Erythroblast (primary cell): ENCODE data around the gene ANKFN1.

ENCODE experiments used
- DNase-seq, 2 experiments: peaks; one replicate each; lab custom pipeline; 2025; lab: John Stamatoyannopoulos, UW
- GATA1 ChIP-seq: IDR thresholded peaks from 2 replicates; pipeline ENCODE4 v1.6.1; 2011; ENCODE audit warnings: low read depth, mild to moderate bottlenecking, control low read depth, low read length, moderate library complexity
- POLR2A ChIP-seq: IDR thresholded peaks from 2 replicates; pipeline ENCODE4 v1.6.1; 2011; ENCODE audit warnings: mild to moderate bottlenecking, low read length

The ANKFN1 gene

DNA sequence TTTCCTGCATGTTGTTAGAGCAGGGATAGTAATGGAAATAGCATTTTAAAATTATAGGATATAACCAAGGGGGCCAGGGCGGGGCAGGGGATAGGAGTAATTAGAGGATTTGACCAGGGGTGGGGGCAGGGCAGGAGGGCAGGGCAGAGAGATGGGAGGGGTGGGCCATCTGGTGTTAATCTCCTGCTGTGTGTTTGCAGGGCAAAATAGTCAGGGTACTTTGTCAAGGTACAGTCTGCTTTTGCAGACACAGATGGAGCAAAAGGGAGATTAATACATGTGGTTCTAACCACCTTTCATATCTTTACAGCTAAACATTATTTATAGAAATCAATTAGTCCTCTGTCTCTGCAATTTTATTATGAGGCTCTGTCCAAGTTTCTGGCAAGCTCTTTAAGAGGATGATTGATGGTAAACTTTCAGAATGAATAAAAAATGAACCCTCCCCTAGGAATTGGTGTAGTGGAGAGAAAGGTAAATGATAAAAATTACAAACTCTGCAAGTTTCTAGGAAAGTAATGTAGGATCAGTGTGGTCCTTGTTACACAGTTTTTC, 6.6 kb downstream of the ANKFN1 start:
- TF ChIP-seq GATA1 (no peak), POLR2A (no peak)
- DNase-seq = no peak

DNA sequence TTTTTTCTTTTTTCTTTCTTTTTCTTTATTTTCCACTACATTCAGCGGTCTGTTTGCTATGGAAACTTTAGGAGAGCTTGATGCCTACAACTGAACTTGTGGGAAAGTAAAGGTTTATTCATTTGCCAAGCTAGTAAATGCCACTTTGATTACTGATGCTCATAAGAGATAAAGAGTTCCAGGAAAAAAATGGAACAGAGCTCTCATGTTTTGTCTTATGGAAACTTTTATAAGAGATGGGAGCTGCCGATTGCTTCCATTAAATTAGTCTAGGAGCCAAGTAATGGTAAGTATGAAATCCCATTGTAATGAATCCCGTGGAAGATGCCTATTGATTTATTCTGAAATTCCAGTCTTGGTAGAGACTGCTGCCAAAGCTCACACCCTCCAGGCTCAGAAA, 7.1 kb downstream of the ANKFN1 start:
- DNase-seq = no peak
- no peak for TF ChIP-seq GATA1
- no peak for TF ChIP-seq POLR2A

DNA sequence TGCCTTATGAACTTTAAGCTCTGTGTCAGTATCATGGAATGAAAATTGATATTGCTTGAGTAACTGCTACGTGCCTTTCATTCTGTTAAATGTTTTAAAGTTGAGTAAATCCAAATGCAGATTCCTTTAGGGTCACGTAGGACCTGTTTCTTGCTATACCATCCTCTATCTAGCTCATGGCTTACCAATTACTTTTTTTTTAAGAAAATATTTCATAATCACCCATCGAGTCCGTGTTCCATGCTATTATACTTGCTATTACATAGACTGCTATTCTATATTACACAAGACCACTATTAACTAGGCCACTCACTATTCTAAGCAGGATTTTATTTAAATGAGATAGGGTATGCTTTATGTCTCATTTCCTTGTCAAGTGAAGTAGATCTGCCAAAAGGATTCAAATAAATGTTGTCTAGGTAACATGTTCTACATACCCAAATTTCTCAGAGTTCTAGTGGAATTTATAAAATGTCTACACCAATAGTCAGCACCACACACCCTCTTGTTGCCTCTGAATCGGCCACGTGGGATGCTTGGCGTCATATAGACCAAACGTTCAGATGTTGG, 11.9 kb downstream of the ANKFN1 start:
- DNase-seq = no peak
- TF ChIP-seq GATA1 = no peak
- TF ChIP-seq POLR2A = no peak

DNA sequence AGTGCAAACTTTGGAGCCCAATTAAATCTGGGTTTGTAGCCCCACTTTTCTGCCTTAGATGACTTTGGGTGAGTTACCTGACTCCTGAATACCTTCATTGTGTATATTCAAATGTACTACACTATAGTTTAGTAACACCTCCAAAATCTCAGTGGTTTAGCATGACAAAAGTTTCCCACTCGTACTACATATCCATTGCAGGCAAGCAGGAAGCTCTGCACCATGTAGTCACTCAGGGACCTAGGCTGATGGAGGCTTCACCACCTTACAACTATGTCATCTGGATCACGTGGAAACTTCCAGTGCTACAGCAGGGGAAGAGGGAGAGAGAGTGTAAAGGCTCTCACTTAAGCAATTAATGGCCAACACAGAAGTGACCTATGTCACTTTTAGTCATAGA, 14.2 kb downstream of the ANKFN1 start:
- no peak for DNase-seq
- TF ChIP-seq GATA1 (no peak), POLR2A (no peak)

DNA sequence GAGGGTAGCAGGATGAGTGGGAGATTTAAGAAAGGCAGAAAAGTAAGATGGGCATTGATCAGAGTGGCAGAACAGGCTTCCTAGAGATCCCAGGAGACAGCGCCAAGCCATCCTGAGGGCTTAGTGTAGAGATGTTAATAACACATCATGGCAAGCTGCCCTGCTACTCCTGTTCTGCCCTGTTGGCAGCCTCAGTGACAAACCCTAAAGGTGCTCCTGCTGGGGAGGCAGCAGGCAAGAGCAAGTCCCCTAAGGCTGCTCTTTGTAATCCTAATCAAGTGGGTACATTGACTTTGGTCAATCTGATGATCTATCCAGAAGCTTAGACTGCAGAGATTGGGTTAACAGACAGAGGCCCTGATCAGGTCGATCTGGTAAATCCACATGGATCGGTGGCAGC, 16.3 kb downstream of the ANKFN1 start:
- DNase-seq = no peak

DNA sequence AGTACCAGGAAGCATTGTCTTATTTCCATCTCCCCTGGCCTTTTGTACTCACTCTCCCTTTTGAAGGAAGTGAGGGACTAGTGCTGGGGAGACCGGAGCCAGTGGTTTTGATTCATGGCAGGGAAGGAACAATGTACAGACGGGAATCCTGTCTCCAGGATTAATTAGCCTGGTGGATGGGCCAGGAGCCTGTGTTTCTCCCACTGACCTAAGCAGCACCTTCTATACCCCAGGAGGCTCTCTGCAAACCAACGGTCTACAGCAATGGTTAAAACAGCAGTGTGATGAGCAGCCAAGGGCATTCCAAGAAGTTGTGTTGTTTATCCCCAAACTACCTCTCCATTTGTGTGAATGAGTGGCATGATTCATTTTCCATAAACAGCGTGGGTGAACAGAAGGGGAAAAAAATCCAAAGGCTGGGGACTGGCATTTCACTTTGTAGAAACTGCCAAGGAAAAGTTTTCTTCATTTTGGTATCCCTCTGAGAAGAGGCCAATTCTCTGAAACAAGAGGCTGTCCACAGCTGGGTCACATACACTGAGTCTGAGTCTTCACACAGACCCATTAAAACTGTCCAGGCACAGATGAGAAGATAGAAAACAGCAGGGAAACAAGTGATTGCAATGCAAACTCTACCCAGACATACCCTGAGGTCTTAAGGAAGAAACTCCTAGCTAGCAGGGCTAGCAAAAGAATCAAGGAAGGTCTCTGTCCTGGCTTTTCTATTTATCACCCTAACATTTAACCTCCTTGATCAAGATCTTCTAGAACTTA, 18.1 kb downstream of the ANKFN1 start:
- no peak for DNase-seq
- TF ChIP-seq POLR2A (no peak), GATA1 (no peak)

More for the DNA sequence above, 16.3 kb downstream of the ANKFN1 start:
- no peak for TF ChIP-seq POLR2A
- TF ChIP-seq GATA1 = no peak

DNA sequence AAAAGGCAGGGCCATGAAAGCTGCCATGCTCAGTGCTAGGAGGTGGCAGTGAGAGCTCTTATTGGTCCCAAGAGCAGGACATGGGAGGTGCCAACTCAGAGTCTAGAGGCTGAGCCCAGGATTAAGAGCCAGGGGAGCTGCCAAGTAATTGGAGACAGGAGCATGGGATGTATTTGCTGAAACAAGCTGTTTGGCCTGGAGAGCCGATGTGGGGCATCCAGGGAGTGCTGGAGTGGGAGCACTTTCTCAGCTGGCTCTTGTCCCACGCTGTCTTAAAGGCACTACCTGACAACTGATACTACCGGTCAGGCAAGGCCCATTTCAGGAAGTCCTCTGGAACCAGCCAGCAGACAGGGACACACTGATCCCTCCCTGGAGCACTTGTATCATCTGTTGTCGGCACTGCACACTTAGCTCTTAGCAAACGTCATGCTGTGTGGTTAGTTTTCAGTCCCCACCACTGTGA, 19.3 kb downstream of the ANKFN1 start:
- TF ChIP-seq POLR2A (no peak), GATA1 (no peak)
- no peak for DNase-seq

DNA sequence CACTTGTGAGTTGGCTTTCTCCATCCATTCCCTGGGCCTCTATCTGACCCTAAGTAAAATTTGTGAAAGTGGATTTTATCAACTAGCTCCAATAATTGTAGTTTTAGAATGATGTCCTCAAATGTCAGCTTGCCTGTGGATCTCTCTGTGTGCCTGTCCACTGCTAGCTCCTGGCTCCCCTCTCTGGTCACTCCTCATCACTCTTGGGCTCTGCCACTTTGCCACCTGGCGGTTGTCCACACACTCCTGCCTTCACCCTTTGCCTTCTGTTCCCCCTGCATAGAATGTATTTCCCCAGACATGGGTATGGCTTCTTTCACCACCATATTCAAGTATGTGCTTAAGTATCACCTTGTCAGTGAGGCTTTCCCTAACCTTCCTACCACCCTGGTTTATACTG, 19.8 kb downstream of the ANKFN1 start:
- DNase-seq = no peak
- TF ChIP-seq GATA1 (no peak), POLR2A (no peak)

DNA sequence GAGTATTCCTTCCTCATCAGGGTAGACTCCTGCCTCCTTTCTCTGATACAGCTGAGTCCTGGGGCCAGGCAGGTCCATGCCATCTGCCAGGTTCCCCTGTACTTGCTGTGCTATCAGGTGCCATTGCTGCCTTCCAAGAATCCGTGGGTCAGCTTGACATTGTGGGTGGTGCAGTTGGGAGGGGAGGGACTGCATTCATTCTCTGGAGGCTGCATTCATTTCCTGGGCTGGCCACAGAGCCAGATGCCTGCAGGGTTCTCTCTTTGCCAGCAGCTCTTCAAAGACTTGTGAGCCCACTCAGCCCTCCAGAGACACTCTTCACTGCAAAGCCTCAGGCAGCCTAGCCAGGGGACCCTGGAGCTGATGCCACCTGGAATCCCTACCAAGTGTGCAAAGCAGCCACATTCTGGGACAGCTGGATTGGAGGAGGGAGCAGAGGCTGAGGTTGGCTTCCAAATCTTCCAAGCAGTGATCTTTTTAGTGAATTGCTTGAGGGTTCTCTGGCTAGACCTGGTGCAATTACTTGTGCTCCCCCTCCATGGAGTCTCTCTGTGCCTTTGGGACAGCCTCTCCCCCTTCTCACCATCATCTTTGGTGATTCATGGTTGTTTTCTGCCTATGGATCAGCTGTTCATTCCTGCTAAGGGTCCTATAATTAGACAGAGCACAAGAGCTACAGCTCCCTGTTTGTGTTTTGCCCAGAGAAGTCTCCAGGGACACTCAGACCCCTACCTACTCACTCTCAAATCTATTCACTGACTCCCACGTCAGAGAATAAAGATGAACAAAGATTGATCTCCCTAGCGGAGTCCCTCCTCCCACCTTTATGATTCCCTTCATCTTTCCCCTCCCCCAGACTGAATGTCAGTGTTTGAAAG, 20.9 kb downstream of the ANKFN1 start:
- TF ChIP-seq POLR2A = no peak
- no peak for TF ChIP-seq GATA1

DNA sequence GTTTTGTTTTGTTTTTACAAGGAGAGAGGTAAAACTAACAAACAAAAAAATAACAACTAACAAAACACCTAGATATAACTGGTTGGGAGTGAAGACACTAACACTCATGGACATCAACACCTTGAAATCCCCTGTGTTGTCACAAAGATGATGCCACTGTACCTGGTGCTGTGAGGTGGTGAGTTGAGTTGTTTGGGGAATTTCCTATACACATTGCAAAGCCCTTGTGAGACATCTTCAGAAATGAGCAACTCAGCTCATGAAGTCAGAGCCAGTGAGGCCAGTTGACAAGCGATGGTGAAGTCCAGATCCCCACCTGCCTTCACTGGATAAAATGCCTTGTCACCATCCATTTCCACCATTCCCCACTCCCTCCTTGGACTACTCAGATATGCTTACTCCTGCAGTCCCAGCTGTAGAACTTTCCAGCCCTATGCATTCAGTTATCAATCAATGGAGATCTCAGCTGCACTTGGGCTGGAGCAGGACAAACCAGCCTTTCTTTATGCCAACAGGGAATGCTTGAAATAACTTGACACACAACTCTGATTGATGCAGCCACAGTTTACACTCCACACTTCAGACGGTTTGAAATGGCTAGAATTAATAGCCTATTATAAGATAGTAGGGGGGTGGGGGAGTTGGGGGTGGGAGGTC, 22.2 kb downstream of the ANKFN1 start:
- TF ChIP-seq GATA1 = no peak
- no peak for TF ChIP-seq POLR2A
- no peak for DNase-seq

More for the DNA sequence above, 20.9 kb downstream of the ANKFN1 start:
- DNase-seq = no peak

DNA sequence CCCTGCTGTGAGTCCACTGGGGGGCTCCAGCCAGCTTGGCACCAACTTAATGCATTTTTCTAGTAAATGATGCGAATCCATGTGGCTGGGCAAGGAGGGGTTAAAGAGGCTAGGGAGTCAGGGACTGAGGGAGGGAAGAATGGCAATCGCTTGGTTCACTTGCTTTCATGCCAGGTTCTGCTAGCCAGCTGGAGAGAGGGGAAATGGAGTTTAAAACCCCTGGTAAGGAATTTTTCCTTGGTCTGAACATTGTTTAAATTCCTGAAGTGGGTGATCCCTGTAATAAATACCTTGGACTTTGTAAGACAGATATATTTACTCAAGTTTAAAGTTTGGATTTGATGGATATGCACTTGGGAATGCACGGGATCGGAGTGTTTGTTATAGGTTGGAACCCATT, 22.8 kb downstream of the ANKFN1 start:
- DNase-seq = no peak
- TF ChIP-seq GATA1 (no peak), POLR2A (no peak)

DNA sequence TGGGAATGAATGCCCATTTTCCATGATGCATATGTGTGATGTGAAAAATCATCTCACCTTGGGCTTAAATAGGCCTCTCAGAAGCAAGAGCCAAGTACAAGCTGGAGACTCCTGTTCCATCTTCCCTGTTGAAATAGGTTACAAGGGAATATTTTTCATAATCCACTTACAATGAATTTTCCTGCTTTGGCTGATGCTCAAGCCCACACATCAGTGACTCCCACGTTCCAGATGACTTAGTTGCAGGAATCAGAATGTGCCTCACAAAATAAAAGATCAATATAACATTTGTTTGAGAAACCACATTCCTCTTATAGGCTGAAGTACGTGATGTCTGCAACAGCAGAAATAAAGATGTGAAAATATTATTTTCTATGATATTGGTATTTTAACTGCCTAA, 24.1 kb downstream of the ANKFN1 start:
- no peak for DNase-seq
- TF ChIP-seq GATA1 = no peak
- no peak for TF ChIP-seq POLR2A

DNA sequence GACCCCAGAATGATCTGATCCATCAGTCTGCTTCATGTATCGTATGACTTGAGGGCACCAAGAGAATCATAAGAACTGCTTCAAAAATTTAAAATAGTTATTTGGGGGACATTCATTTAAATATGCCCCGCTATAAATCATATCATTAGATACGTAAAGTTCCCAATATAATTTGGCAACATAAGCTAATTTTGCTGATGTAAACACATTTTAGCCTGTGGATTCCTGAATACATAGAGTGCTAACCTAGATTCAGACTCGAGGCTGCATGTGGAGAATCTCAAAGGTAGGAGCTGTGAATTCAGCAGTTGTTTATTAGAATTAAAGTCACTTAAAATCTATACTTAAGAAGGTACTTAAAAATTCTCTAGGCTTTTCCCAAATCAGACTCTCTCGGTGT, 24.9 kb downstream of the ANKFN1 start:
- TF ChIP-seq GATA1 = no peak
- no peak for TF ChIP-seq POLR2A

DNA sequence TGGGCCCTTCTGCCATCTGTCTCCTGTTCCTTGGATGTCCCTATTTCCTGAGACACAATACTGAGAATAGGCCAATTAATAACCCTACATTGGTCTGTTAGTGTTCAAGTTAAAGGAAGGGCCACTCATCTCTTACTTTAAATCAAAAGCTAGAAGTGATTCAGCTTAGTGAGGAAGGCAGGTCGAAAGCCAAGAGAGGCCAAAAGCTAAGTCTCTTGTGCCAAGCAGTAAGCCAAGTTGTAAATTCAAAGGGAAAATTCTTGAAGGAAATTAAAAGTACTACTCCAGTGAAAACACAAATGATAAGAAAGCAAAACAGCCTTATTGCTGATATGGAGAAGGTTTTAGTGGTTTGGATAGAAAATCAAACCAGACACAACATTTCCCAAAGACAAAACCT, 28.8 kb downstream of the ANKFN1 start:
- DNase-seq = no peak
- TF ChIP-seq GATA1 (no peak), POLR2A (no peak)

More for the DNA sequence above, 24.9 kb downstream of the ANKFN1 start:
- DNase-seq = no peak
